ENCODE data around the gene PODXL.

DNA sequence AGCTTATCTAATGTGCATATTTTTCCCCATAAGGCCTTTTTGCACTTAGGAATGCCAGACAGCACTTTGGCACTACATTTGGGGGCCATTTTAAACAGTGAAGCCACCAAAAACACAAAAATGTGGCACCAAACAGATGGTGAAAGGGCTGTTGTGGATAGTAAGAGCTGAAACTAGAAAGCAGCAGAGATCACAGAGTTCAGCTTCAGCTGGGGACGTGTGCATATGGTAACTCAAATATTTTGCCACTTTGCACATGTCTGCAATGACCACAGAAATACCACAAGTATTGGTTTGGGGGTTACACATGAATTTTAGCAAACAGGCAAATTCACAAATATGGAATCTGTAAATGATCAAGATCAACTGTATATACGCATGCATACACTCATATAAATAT, 72.8 kb downstream of the PODXL start:
- TF ChIP-seq, protein P1, sequence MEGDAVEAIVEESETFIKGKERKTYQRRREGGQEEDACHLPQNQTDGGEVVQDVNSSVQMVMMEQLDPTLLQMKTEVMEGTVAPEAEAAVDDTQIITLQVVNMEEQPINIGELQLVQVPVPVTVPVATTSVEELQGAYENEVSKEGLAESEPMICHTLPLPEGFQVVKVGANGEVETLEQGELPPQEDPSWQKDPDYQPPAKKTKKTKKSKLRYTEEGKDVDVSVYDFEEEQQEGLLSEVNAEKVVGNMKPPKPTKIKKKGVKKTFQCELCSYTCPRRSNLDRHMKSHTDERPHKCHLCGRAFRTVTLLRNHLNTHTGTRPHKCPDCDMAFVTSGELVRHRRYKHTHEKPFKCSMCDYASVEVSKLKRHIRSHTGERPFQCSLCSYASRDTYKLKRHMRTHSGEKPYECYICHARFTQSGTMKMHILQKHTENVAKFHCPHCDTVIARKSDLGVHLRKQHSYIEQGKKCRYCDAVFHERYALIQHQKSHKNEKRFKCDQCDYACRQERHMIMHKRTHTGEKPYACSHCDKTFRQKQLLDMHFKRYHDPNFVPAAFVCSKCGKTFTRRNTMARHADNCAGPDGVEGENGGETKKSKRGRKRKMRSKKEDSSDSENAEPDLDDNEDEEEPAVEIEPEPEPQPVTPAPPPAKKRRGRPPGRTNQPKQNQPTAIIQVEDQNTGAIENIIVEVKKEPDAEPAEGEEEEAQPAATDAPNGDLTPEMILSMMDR (conservative IDR thresholded peaks at IDR 0.05 in 1 of 2, IDR thresholded peaks at IDR 0.05 in 1 of 2; ENCODE audit: low read depth in 1 of 2, low read length in 2 of 2): no peak
- TF ChIP-seq EZH2 (IDR thresholded peaks at IDR 0.05; ENCODE audit: low read length, missing control alignments): no peak

All from fibroblast of lung (primary cell).